ENCODE measurements around the gene DCANP1. TPM values are rescaled to one million over a fixed set of nuclear protein-coding genes. Genes with fewer than 3 reads are reported as not detected.

DCANP1 gene
- total RNA-seq, 5 donors from 2014 or later (not counting 1 experiment from before 2014, with no cell fraction given), result not detected

DNA sequence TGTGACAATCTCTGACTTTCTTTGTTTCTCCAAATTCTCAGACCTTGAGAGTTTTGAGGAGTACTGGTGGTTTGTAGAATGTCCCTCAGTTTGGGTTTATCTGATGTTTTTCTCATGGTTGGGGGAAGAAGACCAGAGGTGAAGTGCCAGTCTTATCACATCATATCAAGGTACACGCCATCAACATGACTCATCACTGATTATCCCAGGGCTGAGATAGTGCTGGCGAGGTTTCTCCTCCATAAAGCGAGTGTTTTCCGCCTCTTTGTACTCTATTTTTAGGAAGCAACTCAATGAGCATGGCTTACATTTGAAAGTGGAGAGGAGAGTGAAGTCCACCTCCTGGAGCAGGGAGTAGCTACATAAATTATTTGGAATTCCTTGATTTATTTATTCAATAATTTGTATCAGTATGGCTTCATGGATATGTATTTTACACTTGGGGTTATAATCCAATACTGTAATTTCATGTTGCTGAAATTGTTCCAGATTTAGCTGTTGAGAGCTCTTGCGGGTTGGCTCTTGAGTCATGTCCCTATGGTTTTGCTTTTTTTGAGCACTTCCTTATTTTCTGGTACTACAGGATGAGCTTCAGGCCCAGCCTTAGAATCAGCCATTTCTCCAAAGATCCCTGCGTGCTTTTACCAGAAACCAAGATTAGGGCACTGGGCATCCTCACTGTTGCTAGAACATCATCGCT is 23.9 kb downstream of the DCANP1 start:
- H3K36me3 ChIP-seq (ENCODE audit: control insufficient read depth in 2 of 2, extremely low read depth in 1 of 2, insufficient read depth in 1 of 2, low read length in 1 of 2), result no peaks in the 10 kb centered on the region
- no peak overlapping the region for H3K27ac ChIP-seq (ENCODE audit: low read length)
- ChIA-PET POLR2A (no interaction called here), CTCF (interaction anchor here in 1 of 2 donors (1.8 kb wide), 1 partner anchor 11 kb away, joined by 5 read pairs; no protein-coding TSS in a partner anchor)
- no peak overlapping the region for H3K27ac Mint-ChIP-seq
- H3K36me3 Mint-ChIP-seq, result no peaks in the 10 kb centered on the region
- 86% methylated on average over 1 of the region's 7 CpGs for WGBS (ENCODE audit: insufficient coverage)
- no peaks in the 10 kb centered on the region for H3K4me1 ChIP-seq (ENCODE audit: control insufficient read depth in 1 of 2, extremely low read depth in 1 of 2, insufficient read depth in 2 of 2, low read length in 2 of 2)
- H3K27me3 ChIP-seq (replicated peaks in 1 of 2; ENCODE audit: control insufficient read depth in 2 of 2, extremely low read depth in 1 of 2, insufficient read depth in 2 of 2, low read length in 1 of 2), result peaks cover 0 to 3% of the 10 kb centered on the region in 2 experiments
- no peak for ATAC-seq (replicated peaks in 1 of 4)
- H3K9me3 Mint-ChIP-seq, result peaks cover 0 to 11% (median 11%) of the 10 kb centered on the region in 3 donors
- H3K4me1 Mint-ChIP-seq, result peaks cover 0 to 11% (median 5%) of the 10 kb centered on the region in 3 donors
- peaks cover 33 to 35% of the 10 kb centered on the region in 2 donors for H3K27me3 Mint-ChIP-seq
- no peak for DNase-seq
- no peak overlapping the region for H3K4me3 Mint-ChIP-seq
- H3K4me3 ChIP-seq (ENCODE audit: control insufficient read depth in 1 of 2, extremely low read depth in 1 of 2, low read length in 1 of 2), result no peak overlapping the region
- H3K9me3 ChIP-seq, result no peaks in the 10 kb centered on the region

DNA sequence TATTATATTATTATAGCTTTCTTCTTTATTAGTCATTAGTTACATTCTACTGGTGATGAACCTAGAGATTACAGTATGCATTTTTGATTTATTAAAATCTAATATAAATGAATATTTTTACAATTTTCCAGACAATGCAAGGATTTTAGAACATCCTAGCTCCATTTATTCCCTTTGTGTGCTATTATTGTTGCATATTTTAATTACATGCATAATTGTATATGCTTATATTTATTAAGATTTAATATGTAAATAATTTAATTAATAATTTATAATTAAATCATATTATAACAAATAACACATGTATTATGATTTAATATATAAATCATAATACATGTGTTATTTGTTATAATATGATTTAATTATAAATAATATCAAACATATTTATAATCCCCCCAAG is 24.7 kb downstream of the DCANP1 start:
- H3K36me3 Mint-ChIP-seq, result no peaks in the 10 kb centered on the region
- peaks cover 33 to 37% of the 10 kb centered on the region in 2 donors for H3K27me3 Mint-ChIP-seq
- peaks cover 0 to 3% of the 10 kb centered on the region in 2 experiments for H3K27me3 ChIP-seq (replicated peaks in 1 of 2; ENCODE audit: control insufficient read depth in 2 of 2, extremely low read depth in 1 of 2, insufficient read depth in 2 of 2, low read length in 1 of 2)
- H3K9me3 Mint-ChIP-seq, result peaks cover 0 to 11% (median 9%) of the 10 kb centered on the region in 3 donors
- ATAC-seq (replicated peaks in 1 of 4), result no peak
- ChIA-PET POLR2A (no interaction called here), CTCF (no interaction called here)
- H3K36me3 ChIP-seq (ENCODE audit: control insufficient read depth in 2 of 2, extremely low read depth in 1 of 2, insufficient read depth in 1 of 2, low read length in 1 of 2), result no peaks in the 10 kb centered on the region
- H3K27ac ChIP-seq (ENCODE audit: low read length), result no peak overlapping the region
- no peak for DNase-seq
- H3K9me3 ChIP-seq, result no peaks in the 10 kb centered on the region
- H3K4me3 ChIP-seq (ENCODE audit: control insufficient read depth in 1 of 2, extremely low read depth in 1 of 2, low read length in 1 of 2), result no peak overlapping the region
- H3K4me1 Mint-ChIP-seq, result peaks cover 0 to 11% (median 5%) of the 10 kb centered on the region in 3 donors
- no peak overlapping the region for H3K4me3 Mint-ChIP-seq
- no peaks in the 10 kb centered on the region for H3K4me1 ChIP-seq (ENCODE audit: control insufficient read depth in 1 of 2, extremely low read depth in 1 of 2, insufficient read depth in 2 of 2, low read length in 2 of 2)
- no peak overlapping the region for H3K27ac Mint-ChIP-seq

DNA sequence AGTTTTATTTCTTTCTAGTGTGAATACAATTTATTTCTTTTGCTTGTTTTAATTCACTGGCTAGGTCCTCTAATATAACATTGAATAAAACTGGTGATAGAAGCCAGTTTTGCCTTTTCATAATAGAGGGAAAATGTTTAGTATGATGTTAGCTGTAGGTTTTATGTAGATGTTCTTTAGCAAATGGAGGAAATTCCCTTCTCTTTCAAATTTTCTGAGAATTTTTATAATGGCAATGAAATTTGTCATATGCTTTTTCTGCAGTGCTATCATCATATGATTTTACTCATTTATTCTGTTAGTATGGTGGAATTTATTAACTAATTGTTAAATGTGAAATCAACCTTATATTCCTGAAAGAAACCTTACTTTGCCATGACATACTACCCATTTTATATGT is 30.1 kb downstream of the DCANP1 start:
- Mint-ChIP-seq H3K36me3 (no peaks in the 10 kb centered on the region), H3K4me3 (no peak overlapping the region), H3K9me3 (peaks cover 0 to 11% (median 9%) of the 10 kb centered on the region in 3 donors), H3K4me1 (no peaks in the 10 kb centered on the region), H3K27me3 (peaks cover 24 to 29% of the 10 kb centered on the region in 2 donors), H3K27ac (no peak overlapping the region)
- no peaks in the 10 kb centered on the region for H3K36me3 ChIP-seq (ENCODE audit: control insufficient read depth in 2 of 2, extremely low read depth in 1 of 2, insufficient read depth in 1 of 2, low read length in 1 of 2)
- peaks cover 0 to 3% of the 10 kb centered on the region in 2 experiments for H3K27me3 ChIP-seq (replicated peaks in 1 of 2; ENCODE audit: control insufficient read depth in 2 of 2, extremely low read depth in 1 of 2, insufficient read depth in 2 of 2, low read length in 1 of 2)
- ChIA-PET CTCF (no interaction called here), POLR2A (no interaction called here)
- ATAC-seq (replicated peaks in 1 of 4), result no peak
- DNase-seq, result no peak
- no peaks in the 10 kb centered on the region for H3K9me3 ChIP-seq
- H3K4me1 ChIP-seq (ENCODE audit: control insufficient read depth in 1 of 2, extremely low read depth in 1 of 2, insufficient read depth in 2 of 2, low read length in 2 of 2), result no peaks in the 10 kb centered on the region
- no peak overlapping the region for H3K27ac ChIP-seq (ENCODE audit: low read length)
- H3K4me3 ChIP-seq (ENCODE audit: control insufficient read depth in 1 of 2, extremely low read depth in 1 of 2, low read length in 1 of 2), result no peak overlapping the region

DNA sequence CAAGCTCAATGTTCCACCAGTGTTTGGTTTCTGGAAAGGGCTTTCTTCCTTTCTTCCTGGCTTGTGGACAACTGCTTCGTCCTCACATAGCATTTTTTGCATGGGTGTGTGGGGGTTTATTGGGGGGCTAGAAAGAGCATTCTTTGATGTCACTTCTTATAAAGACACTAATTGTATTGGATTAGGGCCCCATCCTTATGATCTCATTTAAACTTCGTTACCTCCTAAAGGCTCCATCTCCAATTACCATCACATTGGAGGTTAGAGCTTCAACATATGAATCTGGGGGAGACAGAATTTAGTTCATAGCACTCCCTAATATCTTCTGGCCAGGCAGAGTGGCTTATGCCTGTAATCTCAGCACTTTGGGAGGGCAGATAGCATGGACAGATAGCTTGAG is 42.1 kb downstream of the DCANP1 start:
- H3K27me3 ChIP-seq (replicated peaks in 1 of 2; ENCODE audit: control insufficient read depth in 2 of 2, extremely low read depth in 1 of 2, insufficient read depth in 2 of 2, low read length in 1 of 2), result no peaks in the 10 kb centered on the region
- Mint-ChIP-seq H3K9me3 (peaks cover 0 to 4% (median 3%) of the 10 kb centered on the region in 3 donors), H3K4me3 (no peak overlapping the region), H3K27me3 (peaks cover 0 to 4% of the 10 kb centered on the region in 2 donors), H3K4me1 (peaks cover 4 to 6% (median 6%) of the 10 kb centered on the region in 3 donors), H3K27ac (no peak overlapping the region), H3K36me3 (no peaks in the 10 kb centered on the region)
- no peaks in the 10 kb centered on the region for H3K36me3 ChIP-seq (ENCODE audit: control insufficient read depth in 2 of 2, extremely low read depth in 1 of 2, insufficient read depth in 1 of 2, low read length in 1 of 2)
- H3K27ac ChIP-seq (ENCODE audit: low read length), result no peak overlapping the region
- no peaks in the 10 kb centered on the region for H3K9me3 ChIP-seq
- DNase-seq (no peak), ATAC-seq (replicated peaks in 1 of 4) (no peak)
- no peak overlapping the region for H3K4me3 ChIP-seq (ENCODE audit: control insufficient read depth in 1 of 2, extremely low read depth in 1 of 2, low read length in 1 of 2)
- H3K4me1 ChIP-seq (ENCODE audit: control insufficient read depth in 1 of 2, extremely low read depth in 1 of 2, insufficient read depth in 2 of 2, low read length in 2 of 2), result peaks cover 0 to 1% of the 10 kb centered on the region in 2 experiments
- no CpG with 5 or more reads among the region's 2 CpGs for WGBS (ENCODE audit: insufficient coverage)
- ChIA-PET POLR2A (no interaction called here), CTCF (interaction anchor here in 1 of 2 donors (1.0 kb wide), 1 partner anchor 8 kb away, joined by 3 read pairs; no protein-coding TSS in a partner anchor)

DNA sequence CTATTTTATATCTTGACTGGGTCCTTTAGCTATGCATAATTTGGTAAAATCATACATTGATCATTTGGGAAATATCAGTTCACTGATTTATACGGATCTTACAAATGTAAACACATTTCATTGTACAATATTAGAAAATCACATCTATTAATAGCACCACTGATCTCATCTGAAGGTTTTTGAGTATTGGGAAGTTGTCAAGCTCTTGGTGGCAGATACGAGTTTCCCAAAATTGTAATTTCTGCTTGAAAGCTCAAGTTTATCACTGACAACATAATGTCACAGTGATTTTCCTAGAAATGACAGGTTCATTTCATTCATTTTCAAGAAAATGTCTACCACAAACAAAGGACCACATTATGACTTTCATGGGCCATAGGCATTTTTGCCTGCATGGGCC is 45.1 kb downstream of the DCANP1 start:
- H3K27me3 ChIP-seq (replicated peaks in 1 of 2; ENCODE audit: control insufficient read depth in 2 of 2, extremely low read depth in 1 of 2, insufficient read depth in 2 of 2, low read length in 1 of 2), result no peaks in the 10 kb centered on the region
- CTCF ChIA-PET, result interaction anchor here (0.7 kb wide), 2 partner anchors 10 to 23 kb away, joined by 3 to 4 read pairs; no protein-coding TSS in a partner anchor
- H3K9me3 ChIP-seq, result no peaks in the 10 kb centered on the region
- no peak for ATAC-seq (replicated peaks in 1 of 4)
- POLR2A ChIA-PET, result no interaction called here
- no CpG with 5 or more reads among the region's 2 CpGs for WGBS (ENCODE audit: insufficient coverage)
- H3K4me3 ChIP-seq (ENCODE audit: control insufficient read depth in 1 of 2, extremely low read depth in 1 of 2, low read length in 1 of 2), result no peak overlapping the region
- H3K4me1 Mint-ChIP-seq, result peaks cover 23 to 26% (median 26%) of the 10 kb centered on the region in 3 donors
- H3K9me3 Mint-ChIP-seq, result peaks cover 0 to 4% (median 3%) of the 10 kb centered on the region in 3 donors
- peaks cover 0 to 2% of the 10 kb centered on the region in 2 donors for H3K27me3 Mint-ChIP-seq
- H3K4me3 Mint-ChIP-seq, result no peak overlapping the region
- H3K4me1 ChIP-seq (ENCODE audit: control insufficient read depth in 1 of 2, extremely low read depth in 1 of 2, insufficient read depth in 2 of 2, low read length in 2 of 2), result peaks cover 6 to 24% of the 10 kb centered on the region in 2 experiments
- H3K27ac ChIP-seq (ENCODE audit: low read length), result no peak overlapping the region
- H3K27ac Mint-ChIP-seq, result no peak overlapping the region
- no peak for DNase-seq
- peaks cover 3% of the 10 kb centered on the region for H3K36me3 Mint-ChIP-seq
- H3K36me3 ChIP-seq (ENCODE audit: control insufficient read depth in 2 of 2, extremely low read depth in 1 of 2, insufficient read depth in 1 of 2, low read length in 1 of 2), result no peaks in the 10 kb centered on the region

DNA sequence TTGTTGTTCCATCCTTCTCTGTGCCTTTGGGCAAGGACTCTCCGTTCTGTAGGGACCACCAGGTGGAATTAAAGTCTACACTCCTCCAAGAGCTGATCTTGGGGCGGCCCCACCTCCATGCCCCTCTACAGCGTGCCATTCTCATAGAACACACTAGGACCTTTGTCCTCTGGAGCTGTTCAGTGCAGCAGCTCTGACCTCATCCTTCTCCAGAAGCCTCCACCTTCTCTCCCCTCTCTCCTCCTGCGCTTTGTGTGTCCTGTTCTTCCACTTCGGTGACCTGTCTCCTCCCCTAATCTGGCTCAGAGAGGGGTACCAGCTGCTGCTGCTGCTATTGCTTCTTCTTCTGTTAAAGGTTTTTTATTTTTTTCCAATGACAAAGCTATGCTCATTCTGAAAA is 46.3 kb downstream of the DCANP1 start:
- 100% methylated on average over 2 of the region's 5 CpGs for WGBS (ENCODE audit: insufficient coverage)
- Histone ChIP-seq H3K9me3 (no peaks in the 10 kb centered on the region), H3K4me3 (ENCODE audit: control insufficient read depth in 1 of 2, extremely low read depth in 1 of 2, low read length in 1 of 2) (no peak overlapping the region), H3K4me1 (ENCODE audit: control insufficient read depth in 1 of 2, extremely low read depth in 1 of 2, insufficient read depth in 2 of 2, low read length in 2 of 2) (peaks cover 6 to 33% of the 10 kb centered on the region in 2 experiments), H3K27ac (ENCODE audit: low read length) (no peak overlapping the region), H3K36me3 (ENCODE audit: control insufficient read depth in 2 of 2, extremely low read depth in 1 of 2, insufficient read depth in 1 of 2, low read length in 1 of 2) (no peaks in the 10 kb centered on the region), H3K27me3 (replicated peaks in 1 of 2; ENCODE audit: control insufficient read depth in 2 of 2, extremely low read depth in 1 of 2, insufficient read depth in 2 of 2, low read length in 1 of 2) (no peaks in the 10 kb centered on the region)
- H3K36me3 Mint-ChIP-seq, result peaks cover 3% of the 10 kb centered on the region
- peaks cover 35 to 37% (median 35%) of the 10 kb centered on the region in 3 donors for H3K4me1 Mint-ChIP-seq
- DNase-seq (no peak), ATAC-seq (replicated peaks in 1 of 4) (no peak)
- H3K27ac Mint-ChIP-seq, result peak overlapping the region in 1 of 2 donors; percentile 44
- peaks cover 0 to 2% of the 10 kb centered on the region in 2 donors for H3K27me3 Mint-ChIP-seq
- peak overlapping the region; percentile 82 to 89 (median 89) for H3K4me3 Mint-ChIP-seq
- POLR2A ChIA-PET, result no interaction called here
- CTCF ChIA-PET, result no interaction called here
- peaks cover 0 to 4% (median 3%) of the 10 kb centered on the region in 3 donors for H3K9me3 Mint-ChIP-seq

Measured in T-cell (primary cell).